IMR-90 (cell line): Measurements from ENCODE around the gene CRTC1. TPM values are rescaled to one million over a fixed set of nuclear protein-coding genes. Genes with fewer than 3 reads are reported as not detected.

Experiments
- ATAC-seq: fragments of 200-7000 bp; cut with Tn5 transposase; 2 replicates; pipeline ENCODE4 v1.9.1; 2020; ENCODE audit warnings: low read depth, mild to moderate bottlenecking, moderate library complexity
- BruUV-seq: library from RNA; stranded (reverse); fragments of 400-500 nt; replicated peaks from 2 replicates; lab custom pipeline; 2021; lab: Mats Ljungman, UMichigan
- CTCF ChIA-PET: fragments of 300-600 bp; formaldehyde crosslinking; extraction: SDS; loops from one replicate; lab custom pipeline; 2021; ENCODE audit warnings: antibody characterized with exemption; lab: Yijun Ruan, JAX
- POLR2A ChIA-PET: fragments of 300-600 bp; sonication (Branson Sonifier 250); formaldehyde crosslinking; loops from one replicate; lab custom pipeline; 2022; ENCODE audit warnings: antibody characterized with exemption; ENCODE audit not compliant: unreplicated experiment; lab: Charles Lee
- DNase-seq: peaks from one replicate; pipeline ENCODE4 v3.0.0; 2013
- H2AFZ ChIP-seq: replicated peaks from 2 replicates; pipeline ENCODE3; 2013; ENCODE audit warnings: low read length, mild to moderate bottlenecking; ENCODE audit not compliant: poor library complexity
- H2AK5ac ChIP-seq: 2 replicates; pipeline ENCODE4 v1.6.1; 2013; ENCODE audit warnings: low read depth, low read length, inconsistent platforms
- H2AK9ac ChIP-seq: replicated peaks from 2 replicates; pipeline ENCODE3; 2013; ENCODE audit warnings: mild to moderate bottlenecking, low read depth, low read length, moderate library complexity; ENCODE audit not compliant: poor library complexity
- H2BK120ac ChIP-seq: 2 replicates; pipeline ENCODE4 v1.6.1; 2013; ENCODE audit warnings: low read depth, low read length, inconsistent platforms
- H2BK15ac ChIP-seq: 3 replicates; pipeline ENCODE4 v1.6.1; 2013; ENCODE audit warnings: low read depth, low read length, inconsistent platforms
- H2BK20ac ChIP-seq: 2 replicates; pipeline ENCODE4 v1.6.1; 2013; ENCODE audit warnings: low read depth, mild to moderate bottlenecking, inconsistent platforms, low read length, moderate library complexity
- H2BK5ac ChIP-seq: 2 replicates; pipeline ENCODE4 v1.6.1; 2013; ENCODE audit warnings: mild to moderate bottlenecking, low read depth, low read length, inconsistent platforms; ENCODE audit not compliant: poor library complexity, severe bottlenecking
- H3K14ac ChIP-seq: replicated peaks from 2 replicates; pipeline ENCODE4 v1.6.1; 2013; ENCODE audit warnings: low read depth, low read length, inconsistent platforms
- H3K18ac ChIP-seq: 2 replicates; pipeline ENCODE4 v1.6.1; 2013; ENCODE audit warnings: low read depth, low read length, control low read depth
- H3K23ac ChIP-seq: 2 replicates; pipeline ENCODE4 v1.6.1; 2013; ENCODE audit warnings: low read depth, low read length, inconsistent platforms
- H3K27ac ChIP-seq: 2 replicates; pipeline ENCODE4 v1.5.1; 2013; ENCODE audit warnings: mild to moderate bottlenecking, control low read depth, low read length; ENCODE audit not compliant: insufficient read depth
- H3K27me3 ChIP-seq: 2 replicates; pipeline ENCODE4 v1.6.1; 2013; ENCODE audit warnings: low read length; ENCODE audit not compliant: control insufficient read depth, insufficient read depth
- H3K36me3 ChIP-seq: 2 replicates; pipeline ENCODE4 v1.6.1; 2013; ENCODE audit warnings: low read length, mixed read lengths; ENCODE audit not compliant: control insufficient read depth, insufficient read depth
- H3K4ac ChIP-seq: 2 replicates; pipeline ENCODE4 v1.6.1; 2013; ENCODE audit warnings: low read depth, low read length, inconsistent platforms
- H3K4me1 ChIP-seq: 2 replicates; pipeline ENCODE4 v1.6.1; 2013; ENCODE audit warnings: low read length, mixed read lengths; ENCODE audit not compliant: control insufficient read depth, insufficient read depth
- H3K4me2 ChIP-seq: 2 replicates; pipeline ENCODE4 v1.6.1; 2013; ENCODE audit warnings: low read depth, mild to moderate bottlenecking, control low read depth, low read length, moderate library complexity
- H3K4me3 ChIP-seq: 2 replicates; pipeline ENCODE4 v1.5.1; 2013; ENCODE audit warnings: low read depth, mild to moderate bottlenecking, control low read depth, low read length, moderate library complexity; ENCODE audit not compliant: insufficient read depth
- H3K56ac ChIP-seq: 2 replicates; pipeline ENCODE4 v1.6.1; 2013; ENCODE audit warnings: low read length, inconsistent platforms; ENCODE audit not compliant: insufficient read depth; ENCODE audit errors: extremely low read depth
- H3K79me1 ChIP-seq, 2 experiments: 2 replicates each; pipeline ENCODE4 v1.6.1; 2013; ENCODE audit warnings: low read length in 2 of 2, inconsistent platforms in 1 of 2, low read depth in 1 of 2
- H3K9ac ChIP-seq: 2 replicates; pipeline ENCODE4 v1.6.1; 2013; ENCODE audit warnings: low read depth, low read length, control low read depth
- H3K9me1 ChIP-seq: 2 replicates; pipeline ENCODE4 v1.6.1; 2013; ENCODE audit warnings: low read length, inconsistent platforms; ENCODE audit not compliant: insufficient read depth
- H3K9me3 ChIP-seq: 2 replicates; pipeline ENCODE4 v1.6.1; 2013; ENCODE audit warnings: low read length; ENCODE audit not compliant: control insufficient read depth, insufficient read depth
- H4K20me1 ChIP-seq: 2 replicates; pipeline ENCODE4 v1.6.1; 2013; ENCODE audit warnings: low read length, inconsistent platforms; ENCODE audit not compliant: insufficient read depth
- H4K5ac ChIP-seq: 2 replicates; pipeline ENCODE4 v1.6.1; 2013; ENCODE audit warnings: mild to moderate bottlenecking, low read depth, low read length, control low read depth
- H4K8ac ChIP-seq, 2 experiments: 2 replicates each; pipeline ENCODE4 v1.6.1; 2013; ENCODE audit warnings: low read depth in 2 of 2, low read length in 2 of 2, control low read depth in 1 of 2, inconsistent platforms in 1 of 2
- H4K91ac ChIP-seq: 2 replicates; pipeline ENCODE4 v1.6.1; 2013; ENCODE audit warnings: low read depth, low read length, inconsistent platforms; ENCODE audit not compliant: insufficient read depth
- BHLHE40 ChIP-seq: fragments of 150-350 bp; IDR thresholded peaks from 2 replicates; pipeline ENCODE4 v1.6.1; 2016; ENCODE audit warnings: mild to moderate bottlenecking, low read depth, low read length
- CEBPB ChIP-seq: IDR thresholded peaks from 2 replicates; pipeline ENCODE4 v1.6.1; 2012; ENCODE audit warnings: low read depth, low read length, improper control_type of control experiment
- CHD1 ChIP-seq: IDR thresholded peaks from 2 replicates; pipeline ENCODE4 v1.6.1; 2012; ENCODE audit warnings: low read depth, low read length, improper control_type of control experiment
- CTCF ChIP-seq: conservative IDR thresholded peaks from 2 replicates; pipeline ENCODE4 v1.5.1; 2012; ENCODE audit warnings: mild to moderate bottlenecking, low read depth, low read length, improper control_type of control experiment
- ELK1 ChIP-seq: fragments of 150-350 bp; IDR thresholded peaks from 2 replicates; pipeline ENCODE4 v1.6.1; 2016; ENCODE audit warnings: low read depth, mild to moderate bottlenecking, low read length, moderate library complexity, borderline replicate concordance
- FOS ChIP-seq: fragments of 150-350 bp; IDR thresholded peaks from 2 replicates; pipeline ENCODE4 v1.6.1; 2016; ENCODE audit warnings: low read depth, low read length
- MAZ ChIP-seq: IDR thresholded peaks from 2 replicates; pipeline ENCODE4 v1.6.1; 2012; ENCODE audit warnings: low read depth, mild to moderate bottlenecking, low read length, improper control_type of control experiment, moderate library complexity, borderline replicate concordance
- MXI1 ChIP-seq: IDR thresholded peaks from 2 replicates; pipeline ENCODE4 v1.6.1; 2012; ENCODE audit warnings: low read depth, mild to moderate bottlenecking, low read length, moderate library complexity, borderline replicate concordance
- NFE2L2 ChIP-seq: fragments of 150-350 bp; IDR thresholded peaks from 2 replicates; pipeline ENCODE4 v1.6.1; 2016; ENCODE audit warnings: low read depth, mild to moderate bottlenecking, low read length
- POLR2A ChIP-seq: IDR thresholded peaks from 2 replicates; pipeline ENCODE4 v1.6.1; 2012; ENCODE audit warnings: mild to moderate bottlenecking, low read depth, low read length
- RAD21 ChIP-seq: IDR thresholded peaks from 2 replicates; pipeline ENCODE4 v1.6.1; 2012; ENCODE audit warnings: low read length, improper control_type of control experiment
- RCOR1 ChIP-seq: IDR thresholded peaks from 2 replicates; pipeline ENCODE4 v1.6.1; 2012; ENCODE audit warnings: mild to moderate bottlenecking, low read length, improper control_type of control experiment; ENCODE audit not compliant: insufficient replicate concordance
- RFX5 ChIP-seq: IDR thresholded peaks from 2 replicates; pipeline ENCODE4 v1.8.0; 2012; ENCODE audit warnings: low read depth, mild to moderate bottlenecking, low read length, moderate library complexity
- SMC3 ChIP-seq: fragments of 150-350 bp; IDR thresholded peaks from 2 replicates; pipeline ENCODE4 v1.6.1; 2016; ENCODE audit warnings: low read depth, mild to moderate bottlenecking, antibody characterized with exemption, low read length, moderate library complexity
- USF2 ChIP-seq: fragments of 150-350 bp; IDR thresholded peaks from 2 replicates; pipeline ENCODE4 v1.6.1; 2017; ENCODE audit warnings: mild to moderate bottlenecking, antibody characterized with exemption, low read length, low read depth
- WGBS, 2 experiments: methylation state at CpG; one replicate each; pipeline versions ENCODE4 v1.1.5 to v1.1.7; 2013; ENCODE audit warnings: missing lambda C conversion rate in 2 of 2; ENCODE audit not compliant: insufficient read length in 1 of 2; ENCODE audit errors: extremely low coverage in 2 of 2; 5-methylcytosine and 5-hydroxymethylcytosine counted together
- dilution Hi-C: fragments of 300-500 bp; cut with HindIII; formaldehyde crosslinking; loops from one replicate; pipeline ENCODE4 v1.14.3; 2018; ENCODE audit warnings: low sequenced_read_pairs; ENCODE audit not compliant: unreplicated experiment
- in situ Hi-C: fragments of 300-500 bp; cut with MboI; formaldehyde crosslinking; loops from 3 replicates; pipeline ENCODE4 v1.14.3; 2019; ENCODE audit warnings: low sequenced_read_pairs, inconsistent platforms, mixed read lengths
- intact Hi-C: fragments of 100-400 bp; cut with micrococcal nuclease; formaldehyde crosslinking; loops from 2 replicates; pipeline ENCODE4 v1.10.0; 2022
- polyA plus RNA-seq, 3 experiments: library from polyadenylated mRNA; depleted of rRNA; stranded (reverse); fragments of >200 nt; gene quantifications; 2 replicates each; pipeline ENCODE4 v1.2.3, GENCODE V29; 2012; ENCODE audit warnings: low replicate concordance in 1 of 3
- total RNA-seq: library from RNA; depleted of rRNA; stranded (reverse); fragments of >200 nt; gene quantifications from 2 replicates; pipeline ENCODE4 v1.2.3, GENCODE V29; 2012

Gene CRTC1
- total and polyA plus RNA-seq, 2 of the 4 experiments (the other 2 are of a cell fraction): 0.18 to 5.7 TPM

- no peak overlapping the region for H3K14ac ChIP-seq
- intact Hi-C loops (no loop called here), in situ Hi-C loops (no loop called here), dilution Hi-C loops (no loop called here)
- peaks cover 11% of the 10 kb centered on the region for H3K27me3 ChIP-seq
- H4K5ac ChIP-seq: no peak overlapping the region
- no peak overlapping the region for H3K4me3 ChIP-seq
- no peak overlapping the region for H3K4ac ChIP-seq
- no peak overlapping the region for H2BK20ac ChIP-seq
- TF ChIP-seq POLR2A (no peak), ELK1 (no peak), SMC3 (no peak), RFX5 (no peak), NFE2L2 (no peak), CTCF (peak; percentile 30; the same call in 1 of the 2 replicates), RAD21 (peak; percentile 39; the same call in 1 of the 2 replicates), RCOR1 (no peak), USF2 (no peak), FOS (no peak), CEBPB (no peak), CHD1 (no peak), MXI1 (no peak), BHLHE40 (no peak), MAZ (no peak)
- CTCF ChIA-PET: no interaction called here
- no peaks in the 10 kb centered on the region for H4K20me1 ChIP-seq
- WGBS, 2 experiments: no CpG with 5 or more reads among the region's 9 CpGs
- peak; percentile 84 for ATAC-seq
- H2AK5ac ChIP-seq: no peak overlapping the region
- H2BK5ac ChIP-seq: no peak overlapping the region
- no peak overlapping the region for H2AFZ ChIP-seq
- H3K4me2 ChIP-seq: no peak overlapping the region
- H4K91ac ChIP-seq: no peak overlapping the region
- no peak overlapping the region for H3K18ac ChIP-seq
- DNase-seq: no peak
- H3K9ac ChIP-seq: no peak overlapping the region
- no peak overlapping the region for H3K56ac ChIP-seq
- H3K79me1 ChIP-seq: no peaks in the 10 kb centered on the region
- H3K36me3 ChIP-seq: no peaks in the 10 kb centered on the region
- BruUV-seq: no TSS peak
- H2BK15ac ChIP-seq: no peak overlapping the region
- no peak overlapping the region for H3K27ac ChIP-seq
- H3K23ac ChIP-seq: no peak overlapping the region
- no peak overlapping the region for H2BK120ac ChIP-seq
- peaks cover 1% of the 10 kb centered on the region; the same call in 1 of the 2 replicates for H3K4me1 ChIP-seq
- no peak overlapping the region for H2AK9ac ChIP-seq
- no peak overlapping the region for H4K8ac ChIP-seq
- no peaks in the 10 kb centered on the region for H3K9me1 ChIP-seq
- H3K9me3 ChIP-seq: no peaks in the 10 kb centered on the region
- POLR2A ChIA-PET: no interaction called here
Measured at GRCh38 chr19:18814063-18814462, 130.6 kb downstream of the CRTC1 start.
